ENCODE results near the gene AMN.

Gene AMN

DNA sequence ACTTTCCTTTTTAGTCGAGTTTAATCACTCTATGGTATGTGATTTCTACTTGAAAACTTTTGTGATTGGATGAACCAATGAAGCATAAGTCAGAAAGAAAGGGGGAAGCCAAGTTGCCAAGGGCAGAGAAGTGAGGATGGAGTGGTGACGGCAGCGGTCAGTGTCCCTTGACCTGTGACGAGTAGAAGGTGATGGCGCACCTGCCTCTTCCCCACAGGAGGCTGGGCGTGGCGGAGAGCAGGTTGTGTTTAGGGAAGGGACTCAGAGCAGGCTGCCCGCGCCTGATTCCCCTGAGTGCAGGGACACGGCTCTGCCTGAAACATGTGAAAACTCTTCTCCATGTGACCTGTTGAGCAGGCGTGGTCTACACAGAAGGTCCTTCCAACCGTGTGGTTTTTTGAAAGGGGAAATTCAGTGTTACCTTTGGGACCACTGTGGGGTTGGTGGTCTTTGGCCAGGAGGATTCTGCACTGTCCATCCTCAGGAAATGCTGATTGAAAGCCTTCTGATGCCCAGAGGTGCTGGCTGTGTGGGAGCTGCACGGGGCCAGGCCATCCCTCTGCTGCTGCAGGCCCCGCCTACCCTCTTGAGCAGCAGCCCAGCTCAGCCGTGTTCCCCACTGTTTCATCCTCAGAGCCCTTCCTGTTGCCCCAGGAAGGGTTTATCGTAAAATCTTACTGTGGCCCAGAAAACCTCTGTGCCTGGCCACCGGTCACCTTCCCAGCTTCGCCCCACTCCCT, 23.5 kb upstream of the AMN start:
- H3K9me2 ChIP-seq (replicated peaks; ENCODE audit: control insufficient read depth, low read length), result no peaks in the 10 kb centered on the region
- TF ChIP-seq, protein P1, sequence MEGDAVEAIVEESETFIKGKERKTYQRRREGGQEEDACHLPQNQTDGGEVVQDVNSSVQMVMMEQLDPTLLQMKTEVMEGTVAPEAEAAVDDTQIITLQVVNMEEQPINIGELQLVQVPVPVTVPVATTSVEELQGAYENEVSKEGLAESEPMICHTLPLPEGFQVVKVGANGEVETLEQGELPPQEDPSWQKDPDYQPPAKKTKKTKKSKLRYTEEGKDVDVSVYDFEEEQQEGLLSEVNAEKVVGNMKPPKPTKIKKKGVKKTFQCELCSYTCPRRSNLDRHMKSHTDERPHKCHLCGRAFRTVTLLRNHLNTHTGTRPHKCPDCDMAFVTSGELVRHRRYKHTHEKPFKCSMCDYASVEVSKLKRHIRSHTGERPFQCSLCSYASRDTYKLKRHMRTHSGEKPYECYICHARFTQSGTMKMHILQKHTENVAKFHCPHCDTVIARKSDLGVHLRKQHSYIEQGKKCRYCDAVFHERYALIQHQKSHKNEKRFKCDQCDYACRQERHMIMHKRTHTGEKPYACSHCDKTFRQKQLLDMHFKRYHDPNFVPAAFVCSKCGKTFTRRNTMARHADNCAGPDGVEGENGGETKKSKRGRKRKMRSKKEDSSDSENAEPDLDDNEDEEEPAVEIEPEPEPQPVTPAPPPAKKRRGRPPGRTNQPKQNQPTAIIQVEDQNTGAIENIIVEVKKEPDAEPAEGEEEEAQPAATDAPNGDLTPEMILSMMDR (IDR thresholded peaks at IDR 0.05; ENCODE audit: low read depth, low read length, poor library complexity, severe bottlenecking), result no peak
- TF ChIP-seq EZH2phosphoT487 (IDR thresholded peaks at IDR 0.05; ENCODE audit: borderline replicate concordance, low read length), result no peak
- peaks cover 46% of the 10 kb centered on the region for H3K4me1 ChIP-seq (ENCODE audit: control insufficient read depth, low read length)
- no peaks in the 10 kb centered on the region for H3K79me2 ChIP-seq (ENCODE audit: control insufficient read depth, low read length)
- peaks cover 20% of the 10 kb centered on the region for H3K36me3 ChIP-seq (ENCODE audit: control insufficient read depth, low read length)
- H3K4me3 ChIP-seq (ENCODE audit: low read length), result no peak overlapping the region
- no peaks in the 10 kb centered on the region for H3K27me3 ChIP-seq (ENCODE audit: control insufficient read depth, low read length)
- H3K9me3 ChIP-seq (ENCODE audit: control insufficient read depth, insufficient read depth, low read length), result no peaks in the 10 kb centered on the region
- H4K20me1 ChIP-seq (ENCODE audit: control insufficient read depth, insufficient read depth, low read depth, low read length), result peaks cover 20% of the 10 kb centered on the region
- H3K4me2 ChIP-seq (ENCODE audit: low read length), result no peak overlapping the region
- peaks cover 11% of the 10 kb centered on the region for H3F3A ChIP-seq (ENCODE audit: control insufficient read depth, insufficient read depth)
- H3K27ac ChIP-seq (ENCODE audit: low read depth, low read length), result no peak overlapping the region

DNA sequence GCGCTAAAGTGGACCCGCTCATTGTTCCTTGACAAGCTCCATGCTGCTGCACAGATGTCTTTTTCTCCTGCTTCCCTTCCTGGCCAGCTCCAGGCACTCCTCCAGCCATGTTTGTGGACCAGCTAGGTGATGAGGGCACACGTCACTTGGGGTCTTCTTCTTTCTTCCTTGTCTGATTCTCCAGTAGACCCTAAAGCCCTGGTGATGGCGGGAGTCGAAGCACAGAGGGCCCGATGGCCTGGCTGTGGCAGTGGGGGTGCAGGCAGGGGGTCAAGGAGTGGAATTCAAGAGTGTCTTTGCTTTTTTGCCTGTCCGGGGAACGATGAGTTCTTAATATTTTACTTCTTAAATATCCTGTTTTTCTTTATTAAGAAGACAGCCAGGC, 23.0 kb upstream of the AMN start:
- H3K27ac ChIP-seq (ENCODE audit: low read depth, low read length), result no peak overlapping the region
- H4K20me1 ChIP-seq (ENCODE audit: control insufficient read depth, insufficient read depth, low read depth, low read length), result peaks cover 20% of the 10 kb centered on the region
- no peaks in the 10 kb centered on the region for H3K27me3 ChIP-seq (ENCODE audit: control insufficient read depth, low read length)
- H3K4me3 ChIP-seq (ENCODE audit: low read length), result no peak overlapping the region
- H3K4me2 ChIP-seq (ENCODE audit: low read length), result no peak overlapping the region
- TF ChIP-seq, protein P1 (IDR thresholded peaks at IDR 0.05; ENCODE audit: low read depth, low read length, poor library complexity, severe bottlenecking), result no peak
- TF ChIP-seq EZH2phosphoT487 (IDR thresholded peaks at IDR 0.05; ENCODE audit: borderline replicate concordance, low read length), result no peak
- H3K9me2 ChIP-seq (replicated peaks; ENCODE audit: control insufficient read depth, low read length), result no peaks in the 10 kb centered on the region
- peaks cover 11% of the 10 kb centered on the region for H3F3A ChIP-seq (ENCODE audit: control insufficient read depth, insufficient read depth)
- no peaks in the 10 kb centered on the region for H3K9me3 ChIP-seq (ENCODE audit: control insufficient read depth, insufficient read depth, low read length)
- H3K79me2 ChIP-seq (ENCODE audit: control insufficient read depth, low read length), result no peaks in the 10 kb centered on the region
- H3K36me3 ChIP-seq (ENCODE audit: control insufficient read depth, low read length), result peaks cover 20% of the 10 kb centered on the region
- H3K4me1 ChIP-seq (ENCODE audit: control insufficient read depth, low read length), result peaks cover 46% of the 10 kb centered on the region

DNA sequence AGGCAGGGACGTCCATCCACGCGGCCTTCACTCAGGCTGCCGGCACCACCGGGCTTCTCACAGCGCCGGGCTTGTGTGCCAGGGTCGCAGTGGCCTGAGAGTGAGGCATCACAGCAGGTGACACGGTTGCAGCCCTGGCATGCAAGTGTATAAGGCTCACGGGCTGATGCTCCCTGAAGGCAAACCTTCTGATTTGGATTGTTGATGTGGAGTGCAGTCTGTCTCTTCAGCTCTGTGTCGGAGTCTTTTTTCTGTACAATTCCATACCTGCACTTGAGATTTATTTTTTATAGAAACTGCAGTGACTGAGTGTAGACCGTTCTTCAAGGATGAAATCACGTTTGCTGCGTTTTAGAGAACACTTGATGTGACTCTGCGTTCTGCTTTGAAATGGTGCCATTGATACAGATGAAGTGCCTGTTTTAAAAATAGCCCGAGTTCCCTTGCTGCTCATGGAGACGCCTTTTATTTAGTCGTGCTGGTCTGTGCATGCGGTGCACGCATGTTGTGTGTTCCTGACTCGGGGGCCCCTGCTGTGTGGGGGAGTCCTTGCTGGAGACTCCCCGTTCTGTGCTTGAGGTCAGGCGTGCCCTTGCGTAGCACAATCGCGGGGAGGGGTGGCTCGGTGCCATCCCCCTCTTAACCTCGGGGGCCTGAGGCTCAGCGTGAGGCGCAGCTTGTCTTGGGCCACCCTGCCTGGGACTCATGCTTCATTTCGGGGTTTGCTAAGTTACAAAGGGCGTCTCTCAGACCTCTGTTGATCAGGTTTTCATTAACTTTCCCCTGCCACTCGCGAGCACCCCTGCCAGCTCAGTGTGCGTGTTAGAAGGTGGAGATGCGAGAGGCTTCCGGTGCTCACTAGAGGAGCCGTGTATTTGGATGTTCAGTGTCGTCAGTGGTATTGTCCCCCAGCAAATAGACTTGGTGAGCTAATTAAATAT, 21.6 kb upstream of the AMN start:
- H3K9me3 ChIP-seq (ENCODE audit: control insufficient read depth, insufficient read depth, low read length), result no peaks in the 10 kb centered on the region
- H3K4me2 ChIP-seq (ENCODE audit: low read length), result peak overlapping the region; percentile 76
- H3F3A ChIP-seq (ENCODE audit: control insufficient read depth, insufficient read depth), result peaks cover 12% of the 10 kb centered on the region
- H3K9me2 ChIP-seq (replicated peaks; ENCODE audit: control insufficient read depth, low read length), result no peaks in the 10 kb centered on the region
- H3K27me3 ChIP-seq (ENCODE audit: control insufficient read depth, low read length), result no peaks in the 10 kb centered on the region
- peak overlapping the region; percentile 69 for H3K27ac ChIP-seq (ENCODE audit: low read depth, low read length)
- H3K79me2 ChIP-seq (ENCODE audit: control insufficient read depth, low read length), result no peaks in the 10 kb centered on the region
- peaks cover 20% of the 10 kb centered on the region for H4K20me1 ChIP-seq (ENCODE audit: control insufficient read depth, insufficient read depth, low read depth, low read length)
- TF ChIP-seq, protein P1 (IDR thresholded peaks at IDR 0.05; ENCODE audit: low read depth, low read length, poor library complexity, severe bottlenecking), result no peak
- no peak for TF ChIP-seq EZH2phosphoT487 (IDR thresholded peaks at IDR 0.05; ENCODE audit: borderline replicate concordance, low read length)
- H3K4me1 ChIP-seq (ENCODE audit: control insufficient read depth, low read length), result peaks cover 46% of the 10 kb centered on the region
- H3K36me3 ChIP-seq (ENCODE audit: control insufficient read depth, low read length), result peaks cover 26% of the 10 kb centered on the region
- H3K4me3 ChIP-seq (ENCODE audit: low read length), result peak overlapping the region; percentile 60

Measured in DOHH2 (cell line).